ENCODE data around the gene PLXNA2.

PLXNA2 gene

GRCh38 chr1:208218237-208219097, 25.7 kb downstream of the PLXNA2 start:
- TF ChIP-seq Cebpa-rat (IDR thresholded peaks at IDR 0.05) = no peak
- Histone ChIP-seq H3K27me3 (no peaks in the 10 kb centered on the region), H3K36me3 (no peaks in the 10 kb centered on the region), H3K9ac (no peak overlapping the region), H3K9me3 (no peaks in the 10 kb centered on the region), H3K27ac (no peak overlapping the region), H4K20me1 (no peaks in the 10 kb centered on the region), H3K4me2 (no peak overlapping the region), H3K4me3 (no peak overlapping the region), H3K4me1 (peaks cover 10% of the 10 kb centered on the region)

- H3K27me3 ChIP-seq = no peaks in the 10 kb centered on the region
- H4K20me1 ChIP-seq = no peaks in the 10 kb centered on the region
- H3K9me3 ChIP-seq = no peaks in the 10 kb centered on the region
- no peak overlapping the region for H3K9ac ChIP-seq
- H3K4me1 ChIP-seq = peaks cover 13% of the 10 kb centered on the region
- H3K27ac ChIP-seq = no peak overlapping the region
- H3K4me2 ChIP-seq = no peak overlapping the region
- no peaks in the 10 kb centered on the region for H3K36me3 ChIP-seq
- no peak for TF ChIP-seq Cebpa-rat (IDR thresholded peaks at IDR 0.05)
- no peak overlapping the region for H3K4me3 ChIP-seq
Measured at GRCh38 chr1:208217781-208218180, 26.4 kb downstream of the PLXNA2 start.

GRCh38 chr1:208216806-208217205, 27.4 kb downstream of the PLXNA2 start:
- H3K9ac ChIP-seq = no peak overlapping the region
- no peak overlapping the region for H3K4me2 ChIP-seq
- no peaks in the 10 kb centered on the region for H3K27me3 ChIP-seq
- H4K20me1 ChIP-seq = no peaks in the 10 kb centered on the region
- H3K4me1 ChIP-seq = peaks cover 23% of the 10 kb centered on the region
- no peak for TF ChIP-seq Cebpa-rat (IDR thresholded peaks at IDR 0.05)
- H3K9me3 ChIP-seq = no peaks in the 10 kb centered on the region
- H3K36me3 ChIP-seq = no peaks in the 10 kb centered on the region
- H3K27ac ChIP-seq = no peak overlapping the region
- H3K4me3 ChIP-seq = no peak overlapping the region

- Histone ChIP-seq H3K4me3 (no peak overlapping the region), H3K36me3 (no peaks in the 10 kb centered on the region), H4K20me1 (no peaks in the 10 kb centered on the region), H3K9ac (no peak overlapping the region), H3K4me2 (no peak overlapping the region), H3K27me3 (no peaks in the 10 kb centered on the region), H3K27ac (no peak overlapping the region), H3K4me1 (peaks cover 27% of the 10 kb centered on the region), H3K9me3 (no peaks in the 10 kb centered on the region)
- no peak for TF ChIP-seq Cebpa-rat (IDR thresholded peaks at IDR 0.05)
Measured at GRCh38 chr1:208216062-208216461, 28.1 kb downstream of the PLXNA2 start.

GRCh38 chr1:208215393-208215792, 28.8 kb downstream of the PLXNA2 start:
- Histone ChIP-seq H3K4me1 (peaks cover 27% of the 10 kb centered on the region), H3K4me3 (no peak overlapping the region), H3K36me3 (no peaks in the 10 kb centered on the region), H3K9me3 (no peaks in the 10 kb centered on the region), H3K4me2 (no peak overlapping the region), H4K20me1 (no peaks in the 10 kb centered on the region), H3K27me3 (no peaks in the 10 kb centered on the region), H3K9ac (no peak overlapping the region), H3K27ac (no peak overlapping the region)
- TF ChIP-seq Cebpa-rat (IDR thresholded peaks at IDR 0.05) = no peak

GRCh38 chr1:208213786-208214185, 30.4 kb downstream of the PLXNA2 start:
- Histone ChIP-seq H3K9ac (no peak overlapping the region), H4K20me1 (no peaks in the 10 kb centered on the region), H3K36me3 (no peaks in the 10 kb centered on the region), H3K4me1 (peaks cover 27% of the 10 kb centered on the region), H3K27me3 (no peaks in the 10 kb centered on the region), H3K9me3 (no peaks in the 10 kb centered on the region), H3K4me2 (peak overlapping the region; percentile 43), H3K4me3 (no peak overlapping the region), H3K27ac (peak overlapping the region; percentile 28; the same call in 1 of the 2 replicates)
- TF ChIP-seq Cebpa-rat (IDR thresholded peaks at IDR 0.05) = no peak

- H3K9me3 ChIP-seq = no peaks in the 10 kb centered on the region
- H3K36me3 ChIP-seq = no peaks in the 10 kb centered on the region
- H3K9ac ChIP-seq = no peak overlapping the region
- peaks cover 27% of the 10 kb centered on the region for H3K4me1 ChIP-seq
- no peak overlapping the region for H3K27ac ChIP-seq
- H4K20me1 ChIP-seq = no peaks in the 10 kb centered on the region
- no peak for TF ChIP-seq Cebpa-rat (IDR thresholded peaks at IDR 0.05)
- no peaks in the 10 kb centered on the region for H3K27me3 ChIP-seq
- H3K4me3 ChIP-seq = no peak overlapping the region
- H3K4me2 ChIP-seq = no peak overlapping the region
Measured at GRCh38 chr1:208212893-208213292, 31.3 kb downstream of the PLXNA2 start.

- H3K4me1 ChIP-seq = peaks cover 27% of the 10 kb centered on the region
- H3K9me3 ChIP-seq = no peaks in the 10 kb centered on the region
- no peak overlapping the region for H3K27ac ChIP-seq
- H4K20me1 ChIP-seq = no peaks in the 10 kb centered on the region
- H3K27me3 ChIP-seq = no peaks in the 10 kb centered on the region
- no peak overlapping the region for H3K4me3 ChIP-seq
- H3K9ac ChIP-seq = no peak overlapping the region
- H3K36me3 ChIP-seq = no peaks in the 10 kb centered on the region
- peak overlapping the region; percentile 59 for H3K4me2 ChIP-seq
- no peak for TF ChIP-seq Cebpa-rat (IDR thresholded peaks at IDR 0.05)
Measured at GRCh38 chr1:208211921-208212843, 32.0 kb downstream of the PLXNA2 start.

- Histone ChIP-seq H3K4me1 (peaks cover 32% of the 10 kb centered on the region), H3K4me2 (no peak overlapping the region), H4K20me1 (no peaks in the 10 kb centered on the region), H3K36me3 (no peaks in the 10 kb centered on the region), H3K9me3 (no peaks in the 10 kb centered on the region), H3K9ac (no peak overlapping the region), H3K4me3 (no peak overlapping the region), H3K27ac (no peak overlapping the region), H3K27me3 (no peaks in the 10 kb centered on the region)
- TF ChIP-seq Cebpa-rat (IDR thresholded peaks at IDR 0.05) = no peak
Measured at GRCh38 chr1:208209896-208210589, 34.1 kb downstream of the PLXNA2 start.
